OCI-LY7 (cell line): ENCODE measurements around the gene PCDH1.

ENCODE experiments used
- EZH2phosphoT487 ChIP-seq: fragments of 200-600 bp; sonication (generic); IDR thresholded peaks from 2 replicates; pipeline ENCODE4 v1.6.1; 2018; ENCODE audit warnings: low read depth, borderline replicate concordance, mild to moderate bottlenecking, mixed run types, antibody characterized with exemption, low read length, moderate library complexity, mixed read lengths
- TF ChIP-seq, protein P1 (sequence below): fragments of 200-600 bp; sonication (generic); conservative IDR thresholded peaks from 2 replicates; pipeline ENCODE4 v1.5.1; 2014; ENCODE audit warnings: mild to moderate bottlenecking, antibody characterized with exemption, low read length, moderate library complexity, mixed read lengths

GRCh38 chr5:141824717-141825116 is 53.5 kb downstream of the PCDH1 start:
- TF ChIP-seq, protein P1, sequence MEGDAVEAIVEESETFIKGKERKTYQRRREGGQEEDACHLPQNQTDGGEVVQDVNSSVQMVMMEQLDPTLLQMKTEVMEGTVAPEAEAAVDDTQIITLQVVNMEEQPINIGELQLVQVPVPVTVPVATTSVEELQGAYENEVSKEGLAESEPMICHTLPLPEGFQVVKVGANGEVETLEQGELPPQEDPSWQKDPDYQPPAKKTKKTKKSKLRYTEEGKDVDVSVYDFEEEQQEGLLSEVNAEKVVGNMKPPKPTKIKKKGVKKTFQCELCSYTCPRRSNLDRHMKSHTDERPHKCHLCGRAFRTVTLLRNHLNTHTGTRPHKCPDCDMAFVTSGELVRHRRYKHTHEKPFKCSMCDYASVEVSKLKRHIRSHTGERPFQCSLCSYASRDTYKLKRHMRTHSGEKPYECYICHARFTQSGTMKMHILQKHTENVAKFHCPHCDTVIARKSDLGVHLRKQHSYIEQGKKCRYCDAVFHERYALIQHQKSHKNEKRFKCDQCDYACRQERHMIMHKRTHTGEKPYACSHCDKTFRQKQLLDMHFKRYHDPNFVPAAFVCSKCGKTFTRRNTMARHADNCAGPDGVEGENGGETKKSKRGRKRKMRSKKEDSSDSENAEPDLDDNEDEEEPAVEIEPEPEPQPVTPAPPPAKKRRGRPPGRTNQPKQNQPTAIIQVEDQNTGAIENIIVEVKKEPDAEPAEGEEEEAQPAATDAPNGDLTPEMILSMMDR, result no peak
- no peak for TF ChIP-seq EZH2phosphoT487
